GM21515 (cell line): ENCODE data around the gene TMEM270.

Experiments
- ATAC-seq: cut with Tn5 transposase; IDR thresholded peaks from one replicate; pipeline ENCODE4 v1.9.1; 2021; ENCODE audit not compliant: unreplicated experiment

TMEM270 gene

GRCh38 chr7:73885433-73885974 is 24.5 kb downstream of the TMEM270 start:
- no peak for ATAC-seq

GRCh38 chr7:73885975-73886798 is 25.2 kb downstream of the TMEM270 start:
- no peak for ATAC-seq

- ATAC-seq = no peak
Measured at GRCh38 chr7:73887762-73888161, 26.8 kb downstream of the TMEM270 start.

- ATAC-seq = no peak
Measured at GRCh38 chr7:73888959-73889358, 28.0 kb downstream of the TMEM270 start.

- ATAC-seq = no peak
Measured at GRCh38 chr7:73890555-73891147, 29.7 kb downstream of the TMEM270 start.

- ATAC-seq = no peak
Measured at GRCh38 chr7:73891178-73891885, 30.4 kb downstream of the TMEM270 start.

GRCh38 chr7:73892003-73892999 is 31.3 kb downstream of the TMEM270 start:
- no peak for ATAC-seq

GRCh38 chr7:73893342-73894101 is 32.6 kb downstream of the TMEM270 start:
- ATAC-seq = no peak

- ATAC-seq = no peak
Measured at GRCh38 chr7:73894166-73894565, 33.2 kb downstream of the TMEM270 start.

GRCh38 chr7:73894733-73895551 is 34.0 kb downstream of the TMEM270 start:
- ATAC-seq = no peak

GRCh38 chr7:73895626-73896025 is 34.7 kb downstream of the TMEM270 start:
- ATAC-seq = no peak

GRCh38 chr7:73896454-73896853 is 35.5 kb downstream of the TMEM270 start:
- no peak for ATAC-seq

- ATAC-seq = no peak
Measured at GRCh38 chr7:73899731-73900142, 38.8 kb downstream of the TMEM270 start.

- no peak for ATAC-seq
Measured at GRCh38 chr7:73900286-73900685, 39.3 kb downstream of the TMEM270 start.

- ATAC-seq = no peak
Measured at GRCh38 chr7:73901231-73901822, 40.4 kb downstream of the TMEM270 start.

- no peak for ATAC-seq
Measured at GRCh38 chr7:73901823-73902597, 41.1 kb downstream of the TMEM270 start.

- ATAC-seq = no peak
Measured at GRCh38 chr7:73903321-73904218, 42.6 kb downstream of the TMEM270 start.
